Mesendoderm (in vitro differentiated cells): ENCODE data around the gene SLC6A16.
"Not testable (repeated sequence)": the region's sequence is repeated elsewhere in the genome, so short reads cannot be mapped to it uniquely, and the experiment has no call there.

Source experiments
- DNase-seq: peaks from one replicate; pipeline ENCODE4 v3.0.0; 2013
- H2AK5ac ChIP-seq: 2 replicates; pipeline ENCODE4 v1.6.1; 2013; ENCODE audit warnings: low read length, inconsistent platforms
- H2BK120ac ChIP-seq: 2 replicates; pipeline ENCODE4 v1.6.1; 2013; ENCODE audit warnings: low read depth, mild to moderate bottlenecking, low read length, moderate library complexity, mixed read lengths
- H2BK15ac ChIP-seq: replicated peaks from 2 replicates; pipeline ENCODE4 v1.6.1; 2013; ENCODE audit warnings: low read depth, mild to moderate bottlenecking, moderate library complexity
- H2BK5ac ChIP-seq: 2 replicates; pipeline ENCODE4 v1.6.1; 2013; ENCODE audit warnings: low read length, inconsistent platforms
- H3K18ac ChIP-seq: 2 replicates; pipeline ENCODE4 v1.6.1; 2013; ENCODE audit warnings: mild to moderate bottlenecking, low read length, mixed read lengths
- H3K23ac ChIP-seq: one replicate; pipeline ENCODE4 v1.6.1; 2013; ENCODE audit warnings: low read length
- H3K27ac ChIP-seq: 2 replicates; pipeline ENCODE4 v1.5.1; 2013; ENCODE audit warnings: low read depth, mild to moderate bottlenecking, inconsistent platforms, low read length, moderate library complexity
- H3K27me3 ChIP-seq: 2 replicates; pipeline ENCODE4 v1.6.1; 2013; ENCODE audit warnings: low read length, control low read depth, mild to moderate bottlenecking, inconsistent platforms; ENCODE audit not compliant: insufficient read depth, poor library complexity
- H3K36me3 ChIP-seq: 2 replicates; pipeline ENCODE4 v1.6.1; 2013; ENCODE audit warnings: low read length, inconsistent platforms; ENCODE audit not compliant: control insufficient read depth, insufficient read depth
- H3K4ac ChIP-seq: one replicate; pipeline ENCODE4 v1.6.1; 2013; ENCODE audit warnings: low read depth, mild to moderate bottlenecking, low read length, moderate library complexity
- H3K4me1 ChIP-seq: 2 replicates; pipeline ENCODE4 v1.6.1; 2013; ENCODE audit warnings: low read depth, low read length, inconsistent platforms; ENCODE audit not compliant: control insufficient read depth
- H3K4me2 ChIP-seq: 2 replicates; pipeline ENCODE4 v1.6.1; 2013; ENCODE audit warnings: low read length
- H3K4me3 ChIP-seq: 2 replicates; pipeline ENCODE4 v1.5.1; 2013; ENCODE audit warnings: mild to moderate bottlenecking, low read length
- H3K56ac ChIP-seq: one replicate; pipeline ENCODE4 v1.6.1; 2013; ENCODE audit warnings: low read length
- H3K79me1 ChIP-seq: 2 replicates; pipeline ENCODE4 v1.6.1; 2013; ENCODE audit warnings: low read length, inconsistent platforms
- H3K79me2 ChIP-seq: 2 replicates; pipeline ENCODE4 v1.6.1; 2013; ENCODE audit warnings: mild to moderate bottlenecking, low read length; ENCODE audit not compliant: control insufficient read depth, insufficient read depth
- H3K9ac ChIP-seq: 2 replicates; pipeline ENCODE4 v1.6.1; 2013; ENCODE audit warnings: low read length, inconsistent platforms
- H4K5ac ChIP-seq: one replicate; pipeline ENCODE4 v1.6.1; 2013; ENCODE audit warnings: low read length
- H4K8ac ChIP-seq: one replicate; pipeline ENCODE4 v1.6.1; 2013; ENCODE audit warnings: low read depth, mild to moderate bottlenecking, control low read depth, low read length, moderate library complexity
- WGBS: extraction: QIAGEN DNeasy Blood & Tissue Kit; methylation state at CpG from one replicate; pipeline ENCODE4 v1.1.7; 2013; ENCODE audit warnings: low lambda C conversion rate, missing lambda C conversion rate; ENCODE audit not compliant: insufficient coverage; ENCODE audit errors: extremely low coverage; 5-methylcytosine and 5-hydroxymethylcytosine counted together

Gene SLC6A16

DNA sequence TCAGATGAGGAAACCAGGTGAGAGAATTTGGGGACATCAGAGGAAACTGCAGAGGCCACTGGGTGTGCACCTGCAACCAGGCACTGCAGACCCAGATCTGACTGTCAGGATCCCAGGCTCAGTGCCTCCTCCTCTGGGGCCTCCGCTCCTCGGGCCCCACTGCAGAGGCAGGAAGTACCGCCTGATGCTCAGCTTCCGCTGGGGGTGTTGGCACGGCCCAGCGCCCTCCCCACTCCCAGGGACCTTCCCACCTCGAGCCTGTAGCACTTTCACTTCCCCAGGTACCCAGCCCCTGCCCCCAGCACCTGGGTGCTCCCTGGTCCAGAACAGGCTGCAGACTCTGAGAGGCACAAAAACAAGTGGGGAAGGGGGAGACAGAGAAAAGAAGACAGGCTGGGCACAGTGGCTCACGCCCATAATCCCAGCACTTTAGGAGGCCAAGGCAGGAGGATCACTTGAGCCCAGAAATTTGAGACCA, 8.9 kb upstream of the SLC6A16 start:
- WGBS: no CpG with 5 or more reads among the region's 8 CpGs

DNA sequence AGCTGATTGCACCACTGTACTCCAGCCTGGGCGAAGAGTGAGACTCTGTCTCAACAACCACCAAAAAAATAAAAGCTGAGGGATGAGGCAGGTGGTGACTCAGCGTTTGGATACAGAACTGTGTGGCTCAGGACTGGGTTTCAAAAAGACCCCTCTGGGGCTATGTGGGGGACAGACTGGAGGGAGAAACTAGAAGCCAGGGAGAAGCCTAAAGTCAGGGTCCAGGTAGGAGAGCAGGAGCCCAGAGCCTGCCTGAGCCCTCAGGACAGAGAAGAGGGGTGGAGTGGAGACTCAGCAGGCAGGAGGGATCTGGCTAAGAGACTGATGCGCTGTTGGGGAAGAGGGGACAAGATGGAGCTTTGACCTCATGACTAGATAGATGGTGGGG, 8.4 kb upstream of the SLC6A16 start:
- no peak overlapping the region for H3K23ac ChIP-seq
- no peak overlapping the region for H2AK5ac ChIP-seq
- H4K5ac ChIP-seq: no peak overlapping the region
- WGBS: no CpG with 5 or more reads among the region's 3 CpGs
- H3K18ac ChIP-seq: no peak overlapping the region
- no peak overlapping the region for H3K56ac ChIP-seq
- H2BK15ac ChIP-seq: no peak overlapping the region
- no peak overlapping the region for H2BK120ac ChIP-seq
- no peaks in the 10 kb centered on the region for H3K36me3 ChIP-seq
- H3K27me3 ChIP-seq: no peaks in the 10 kb centered on the region
- peaks cover 2% of the 10 kb centered on the region for H3K4me1 ChIP-seq
- H2BK5ac ChIP-seq: no peak overlapping the region
- H3K27ac ChIP-seq: no peak overlapping the region
- no peaks in the 10 kb centered on the region for H3K79me2 ChIP-seq
- no peak overlapping the region for H4K8ac ChIP-seq
- no peak overlapping the region for H3K4me2 ChIP-seq
- no peak overlapping the region for H3K9ac ChIP-seq
- no peak overlapping the region for H3K4me3 ChIP-seq
- no peaks in the 10 kb centered on the region for H3K79me1 ChIP-seq
- H3K4ac ChIP-seq: no peak overlapping the region
- no peak for DNase-seq

More for the DNA sequence above, 8.9 kb upstream of the SLC6A16 start:
- Histone ChIP-seq H3K27me3 (no peaks in the 10 kb centered on the region), H2BK5ac (no peak overlapping the region), H2AK5ac (no peak overlapping the region), H3K23ac (no peak overlapping the region), H4K8ac (no peak overlapping the region), H3K56ac (no peak overlapping the region), H3K79me2 (no peaks in the 10 kb centered on the region), H2BK120ac (no peak overlapping the region), H3K4me1 (peaks cover 5% of the 10 kb centered on the region), H3K79me1 (no peaks in the 10 kb centered on the region), H4K5ac (no peak overlapping the region), H2BK15ac (no peak overlapping the region), H3K27ac (no peak overlapping the region), H3K4ac (no peak overlapping the region), H3K4me2 (no peak overlapping the region), H3K36me3 (no peaks in the 10 kb centered on the region), H3K18ac (no peak overlapping the region), H3K9ac (no peak overlapping the region), H3K4me3 (no peak overlapping the region)
- DNase-seq: no peak

DNA sequence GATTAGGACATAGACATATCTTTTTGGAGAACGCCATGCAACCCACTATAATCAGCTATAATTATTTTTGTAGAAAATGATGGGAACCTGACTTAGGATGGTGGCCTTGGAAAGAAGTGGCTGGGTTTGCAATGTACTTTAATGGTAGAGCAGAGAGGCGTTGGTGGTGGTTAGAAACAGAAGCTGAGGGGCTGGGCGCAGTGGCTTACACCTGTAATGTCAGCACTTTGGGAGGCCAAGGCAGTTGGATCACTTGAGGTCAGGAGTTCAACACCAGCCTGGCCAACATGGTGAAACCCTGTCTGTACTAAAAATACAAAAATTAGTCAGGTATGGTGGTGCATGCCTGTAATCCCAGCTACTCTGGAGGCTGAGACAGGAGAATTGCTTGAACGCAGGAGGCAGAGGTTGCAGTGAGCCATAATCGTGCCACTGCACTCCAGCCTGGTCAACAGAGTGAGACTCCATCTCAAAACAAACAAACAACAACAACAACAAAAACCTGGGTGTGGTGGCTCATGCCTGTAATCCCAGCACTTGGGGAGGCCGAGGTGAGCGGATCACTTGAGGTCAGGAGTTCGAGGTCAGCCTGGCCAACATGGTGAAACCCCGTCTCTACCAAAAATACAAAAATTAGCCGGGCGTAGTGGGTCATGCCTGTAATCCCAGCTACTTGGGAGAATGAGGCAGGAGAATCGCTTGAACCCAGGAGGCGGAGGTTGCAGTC, 7.9 kb upstream of the SLC6A16 start:
- not testable (repeated sequence) for H4K8ac ChIP-seq, H4K5ac ChIP-seq, H3K4me1 ChIP-seq, H3K4me3 ChIP-seq, H3K36me3 ChIP-seq, H3K79me2 ChIP-seq, H2BK120ac ChIP-seq, H2AK5ac ChIP-seq, H3K4me2 ChIP-seq, H3K9ac ChIP-seq, H3K18ac ChIP-seq, DNase-seq, H2BK15ac ChIP-seq, H3K23ac ChIP-seq, H2BK5ac ChIP-seq, H3K4ac ChIP-seq, H3K27me3 ChIP-seq, H3K79me1 ChIP-seq, H3K56ac ChIP-seq, H3K27ac ChIP-seq
- no CpG with 5 or more reads among the region's 13 CpGs for WGBS

- Histone ChIP-seq H3K9ac (no peak overlapping the region), H3K27ac (no peak overlapping the region), H3K56ac (no peak overlapping the region), H3K4me2 (no peak overlapping the region), H3K79me2 (no peaks in the 10 kb centered on the region), H3K18ac (no peak overlapping the region), H3K79me1 (no peaks in the 10 kb centered on the region), H3K4me1 (no peaks in the 10 kb centered on the region), H3K4ac (no peak overlapping the region), H3K36me3 (no peaks in the 10 kb centered on the region), H2BK120ac (no peak overlapping the region), H4K5ac (no peak overlapping the region), H2BK15ac (no peak overlapping the region), H3K27me3 (no peaks in the 10 kb centered on the region), H3K4me3 (no peak overlapping the region), H2BK5ac (no peak overlapping the region), H2AK5ac (no peak overlapping the region), H4K8ac (no peak overlapping the region), H3K23ac (no peak overlapping the region)
- WGBS: no CpG with 5 or more reads among the region's 2 CpGs
- peak; percentile 82 for DNase-seq
These were observed 6.6 kb upstream of the SLC6A16 start for GRCh38 chr19:49331616-49332055.

DNA sequence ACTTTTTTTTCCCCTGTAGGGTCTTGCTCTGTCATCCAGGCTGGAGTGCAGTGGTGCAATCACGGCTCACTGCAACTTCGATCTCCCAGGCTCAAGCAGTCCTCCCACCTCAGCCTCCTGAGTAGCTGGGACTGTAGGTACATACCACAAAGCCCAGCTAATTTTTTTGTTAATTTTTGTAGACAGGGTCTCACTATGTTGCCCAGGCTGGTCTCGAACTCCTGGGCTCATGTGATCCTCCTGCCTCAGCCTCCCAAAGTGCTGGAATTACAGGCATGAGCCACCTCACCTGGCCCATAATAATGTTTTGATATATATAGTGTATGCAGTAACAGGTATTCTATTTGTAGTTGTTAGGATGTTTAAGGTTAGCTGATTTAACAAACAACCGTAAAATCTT, 6.2 kb upstream of the SLC6A16 start:
- H3K4me1 ChIP-seq, H3K18ac ChIP-seq, H3K56ac ChIP-seq, DNase-seq, H3K27me3 ChIP-seq, H3K27ac ChIP-seq, H2BK120ac ChIP-seq, H3K9ac ChIP-seq, H3K4ac ChIP-seq, H2AK5ac ChIP-seq, H4K8ac ChIP-seq, H3K36me3 ChIP-seq, H3K79me1 ChIP-seq, H3K4me2 ChIP-seq, H2BK5ac ChIP-seq, H3K4me3 ChIP-seq, H4K5ac ChIP-seq, H2BK15ac ChIP-seq, H3K23ac ChIP-seq, H3K79me2 ChIP-seq: not testable (repeated sequence)
- no CpG with 5 or more reads among the region's 4 CpGs for WGBS

DNA sequence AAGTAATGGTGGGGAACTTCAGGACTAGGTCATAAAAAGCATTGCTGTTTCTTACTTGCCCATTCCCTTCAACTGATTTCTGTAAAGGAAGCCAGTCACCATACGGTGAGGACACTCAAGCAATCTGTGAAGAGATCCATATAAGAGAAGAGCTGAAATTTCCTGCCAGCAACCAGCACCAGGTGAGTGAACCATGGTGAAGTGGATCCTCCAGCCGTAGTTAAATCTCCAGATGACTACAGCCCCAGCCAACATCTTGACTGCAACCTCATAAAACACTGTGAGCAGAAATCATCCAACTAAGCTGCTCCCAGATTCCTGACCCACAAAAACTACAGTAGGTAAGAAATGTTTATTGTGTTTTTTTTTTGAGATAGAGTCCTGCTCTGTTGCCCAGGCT, 3.8 kb upstream of the SLC6A16 start:
- no peaks in the 10 kb centered on the region for H3K79me1 ChIP-seq
- H2BK15ac ChIP-seq: no peak overlapping the region
- no peak overlapping the region for H3K18ac ChIP-seq
- WGBS: no CpG with 5 or more reads among the region's 2 CpGs
- H3K23ac ChIP-seq: no peak overlapping the region
- H3K27me3 ChIP-seq: no peaks in the 10 kb centered on the region
- no peak overlapping the region for H4K5ac ChIP-seq
- H3K4me2 ChIP-seq: no peak overlapping the region
- H3K4ac ChIP-seq: no peak overlapping the region
- no peak overlapping the region for H3K9ac ChIP-seq
- no peaks in the 10 kb centered on the region for H3K79me2 ChIP-seq
- H2AK5ac ChIP-seq: no peak overlapping the region
- H3K4me3 ChIP-seq: no peak overlapping the region
- no peaks in the 10 kb centered on the region for H3K36me3 ChIP-seq
- no peak overlapping the region for H3K56ac ChIP-seq
- H3K4me1 ChIP-seq: no peaks in the 10 kb centered on the region
- H2BK120ac ChIP-seq: no peak overlapping the region
- no peak overlapping the region for H3K27ac ChIP-seq
- H2BK5ac ChIP-seq: no peak overlapping the region
- DNase-seq: no peak
- H4K8ac ChIP-seq: no peak overlapping the region
